Fibroblast of upper back skin (primary cell): ENCODE measurements around the gene RAI1.

Experiments used
- DNase-seq: peaks from one replicate; pipeline ENCODE4 v3.0.0-alpha.2; 2013

The RAI1 gene

DNA sequence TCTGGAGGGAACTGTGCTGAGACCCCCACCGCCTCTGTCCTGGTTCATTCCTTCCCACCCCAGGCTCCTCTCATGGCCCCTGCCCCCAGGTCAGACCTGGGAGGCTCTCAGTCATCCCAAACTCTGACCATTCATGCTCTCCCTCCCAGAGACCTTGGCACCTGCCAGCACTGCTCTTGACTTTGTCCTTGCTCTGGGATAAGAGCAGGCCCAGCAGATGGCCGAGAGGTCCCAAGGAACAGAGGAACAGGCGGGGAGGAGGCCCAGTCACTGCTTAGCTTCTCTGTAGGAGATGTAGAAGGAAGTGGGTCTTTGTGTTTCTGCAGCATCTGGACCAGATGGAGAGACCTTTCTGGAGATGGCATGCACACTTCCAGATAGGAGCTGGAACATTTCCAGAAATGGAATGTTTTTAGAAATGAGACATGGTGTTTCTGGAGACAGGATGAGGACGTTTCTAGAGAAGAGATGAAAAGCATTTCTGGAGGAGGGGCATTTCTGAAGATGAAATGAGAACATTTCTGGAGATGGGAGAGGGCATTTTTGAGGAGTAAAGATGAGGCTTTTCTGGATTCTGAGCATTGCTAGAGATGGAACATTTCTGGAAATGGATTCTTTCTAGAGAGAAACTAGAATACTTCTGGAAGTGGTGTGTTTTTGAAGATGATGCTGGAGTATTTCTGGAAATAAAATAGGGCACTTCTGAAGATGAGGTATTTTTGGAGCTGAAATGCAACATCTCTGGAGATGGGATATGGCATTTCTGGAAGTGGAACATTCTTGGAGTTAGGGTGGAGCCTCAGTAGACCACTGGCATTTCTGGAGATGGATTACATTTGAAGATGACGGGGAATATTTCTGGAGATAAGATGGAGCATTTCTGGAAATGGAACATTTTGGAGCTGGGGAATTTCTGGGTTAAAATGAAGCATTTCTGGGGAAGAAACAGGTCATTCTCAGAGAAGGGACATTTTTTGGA is 55.2 kb downstream of the RAI1 start:
- DNase-seq, result peak; percentile 63

GRCh38 chr17:17737961-17738894 is 57.0 kb downstream of the RAI1 start:
- no peak for DNase-seq

- DNase-seq, result no peak
Measured at GRCh38 chr17:17738901-17739300, 57.6 kb downstream of the RAI1 start.

GRCh38 chr17:17739388-17740066 is 58.3 kb downstream of the RAI1 start:
- DNase-seq, result peak; percentile 70

DNA sequence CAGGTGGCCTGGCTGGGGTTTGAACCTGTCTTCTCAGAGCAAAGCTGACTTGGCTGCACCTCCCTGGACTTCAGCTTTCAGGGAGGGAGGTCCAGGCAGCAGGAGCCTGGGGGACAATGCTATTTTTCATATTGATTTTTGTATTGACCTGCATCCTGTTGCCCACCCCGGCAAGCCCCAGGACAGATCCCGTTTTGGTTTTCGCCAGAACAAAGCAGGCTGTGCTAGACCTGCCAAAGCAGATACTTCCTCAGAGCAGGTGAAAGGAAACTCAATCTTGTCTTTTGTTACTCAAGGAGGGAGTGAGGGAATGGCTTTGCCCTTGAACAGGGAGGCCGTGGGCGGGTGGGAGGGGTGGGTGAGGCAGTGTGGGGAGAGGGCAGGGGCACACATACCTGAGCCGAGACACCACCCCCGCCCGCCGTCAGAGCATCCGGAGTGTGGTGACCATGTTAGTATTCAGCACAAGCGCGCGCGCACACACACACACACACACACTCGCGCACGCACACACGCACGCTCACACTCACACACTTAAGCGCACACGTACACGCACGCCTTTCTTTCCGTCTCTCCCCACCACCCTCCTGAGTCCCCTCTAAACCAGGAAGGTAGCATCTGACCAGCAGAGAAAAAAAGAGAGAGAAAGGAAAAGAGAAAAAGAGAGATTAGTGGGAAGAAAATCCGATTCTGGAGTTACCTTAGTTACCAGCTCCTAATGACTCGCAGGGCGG is 59.5 kb downstream of the RAI1 start:
- no peak for DNase-seq

DNA sequence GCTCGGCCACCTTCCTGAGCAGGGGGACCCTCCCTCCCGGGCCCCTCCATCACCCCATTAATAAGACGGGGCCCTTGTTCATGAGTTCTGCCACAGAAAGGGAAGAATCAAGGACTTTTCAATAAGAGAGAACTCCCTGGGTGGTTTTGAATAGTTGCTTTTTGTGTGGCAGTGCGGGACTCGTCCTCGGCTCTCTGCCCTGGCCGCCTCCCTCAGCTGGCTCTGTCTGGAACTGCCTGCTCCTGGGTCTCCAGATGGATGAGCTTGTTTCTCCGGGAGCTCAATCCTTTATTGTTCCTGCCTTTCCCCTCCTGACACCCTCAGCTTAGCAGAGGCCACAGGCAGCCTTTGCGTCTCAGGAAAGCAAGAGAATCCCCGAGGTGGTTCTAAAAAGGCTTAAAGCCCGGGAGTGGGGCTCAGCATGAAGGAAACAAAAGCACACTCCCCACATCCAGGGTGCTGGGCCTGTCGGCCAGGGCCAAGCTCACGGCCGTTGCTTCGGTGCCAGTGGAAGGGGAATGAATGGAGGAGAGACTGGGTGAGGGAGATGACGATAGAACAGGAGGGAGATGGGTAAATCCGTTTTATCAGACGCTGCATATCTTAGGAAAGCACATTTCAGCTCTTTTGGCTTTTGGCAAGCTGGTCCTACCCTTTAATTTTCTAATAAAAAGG is 60.2 kb downstream of the RAI1 start:
- no peak for DNase-seq

- DNase-seq, result no peak
Measured at GRCh38 chr17:17742133-17742621, 60.9 kb downstream of the RAI1 start.

DNA sequence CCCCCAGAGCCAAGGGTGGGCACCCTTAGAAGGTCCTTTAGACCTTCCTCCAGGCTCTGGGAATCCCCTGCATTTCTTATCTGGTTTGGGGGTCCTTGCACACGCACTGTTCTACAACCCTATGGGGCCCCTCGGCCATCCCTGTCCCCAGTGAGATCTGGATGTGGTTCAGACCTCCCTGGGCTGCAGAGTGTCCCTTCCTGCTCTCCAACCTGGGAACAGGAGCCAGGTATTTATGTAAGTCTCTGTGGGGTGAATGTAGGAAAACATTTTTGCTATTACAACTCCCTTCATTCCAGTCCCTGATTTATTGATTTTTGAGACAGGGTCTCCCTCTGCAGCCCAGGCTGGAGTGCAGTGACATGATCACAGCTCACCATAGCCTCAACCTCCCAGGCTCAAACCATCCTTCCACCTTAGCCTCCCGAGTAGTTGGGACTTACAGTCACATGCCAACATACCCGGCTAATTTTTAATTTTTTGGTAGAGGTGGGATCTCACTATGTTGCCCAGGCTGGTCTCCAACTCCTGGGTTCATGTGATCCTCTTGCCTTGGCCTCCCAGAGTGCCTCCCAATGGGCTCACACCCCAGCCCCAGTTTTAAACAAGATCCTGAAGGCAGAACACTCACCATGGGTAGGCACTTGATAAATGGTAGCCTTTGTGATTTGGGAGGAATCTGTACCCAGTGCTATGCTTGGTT is 61.6 kb downstream of the RAI1 start:
- no peak for DNase-seq

DNA sequence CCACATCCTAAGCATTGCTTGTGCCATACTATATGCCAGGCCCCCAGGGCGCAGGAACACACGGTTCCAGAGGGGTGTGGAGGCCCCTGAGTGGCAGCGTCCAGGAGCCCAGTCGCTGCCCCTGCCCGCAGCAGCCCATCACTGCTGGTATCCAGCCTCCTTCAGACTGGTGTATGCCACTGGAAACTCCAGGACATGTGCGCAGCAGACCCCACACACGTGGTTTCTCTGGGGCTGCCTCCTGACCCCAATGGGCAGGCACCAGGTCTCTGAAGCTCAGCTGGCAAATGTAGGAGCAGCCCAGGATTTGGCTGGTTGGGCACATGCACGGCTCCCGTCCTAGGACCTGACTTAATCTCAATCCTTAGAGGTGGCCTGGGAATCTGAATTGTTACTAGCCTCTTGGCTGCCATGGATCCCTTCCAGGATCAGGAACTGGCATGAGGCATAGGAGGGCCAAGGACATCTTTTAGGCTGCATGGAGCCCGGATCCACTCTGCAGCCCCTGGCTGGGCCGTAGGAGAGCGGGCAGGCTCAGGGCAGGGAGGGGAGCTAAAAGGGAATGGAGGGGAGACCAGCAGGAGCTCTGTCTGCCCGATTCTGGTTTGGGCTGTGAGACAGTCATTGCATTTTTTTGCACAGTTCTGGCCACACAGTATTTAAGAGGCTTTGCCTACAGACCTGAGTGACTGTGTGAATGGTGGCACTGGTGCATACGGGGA is 62.3 kb downstream of the RAI1 start:
- no peak for DNase-seq

GRCh38 chr17:17744116-17744515 is 62.9 kb downstream of the RAI1 start:
- DNase-seq, result no peak

DNA sequence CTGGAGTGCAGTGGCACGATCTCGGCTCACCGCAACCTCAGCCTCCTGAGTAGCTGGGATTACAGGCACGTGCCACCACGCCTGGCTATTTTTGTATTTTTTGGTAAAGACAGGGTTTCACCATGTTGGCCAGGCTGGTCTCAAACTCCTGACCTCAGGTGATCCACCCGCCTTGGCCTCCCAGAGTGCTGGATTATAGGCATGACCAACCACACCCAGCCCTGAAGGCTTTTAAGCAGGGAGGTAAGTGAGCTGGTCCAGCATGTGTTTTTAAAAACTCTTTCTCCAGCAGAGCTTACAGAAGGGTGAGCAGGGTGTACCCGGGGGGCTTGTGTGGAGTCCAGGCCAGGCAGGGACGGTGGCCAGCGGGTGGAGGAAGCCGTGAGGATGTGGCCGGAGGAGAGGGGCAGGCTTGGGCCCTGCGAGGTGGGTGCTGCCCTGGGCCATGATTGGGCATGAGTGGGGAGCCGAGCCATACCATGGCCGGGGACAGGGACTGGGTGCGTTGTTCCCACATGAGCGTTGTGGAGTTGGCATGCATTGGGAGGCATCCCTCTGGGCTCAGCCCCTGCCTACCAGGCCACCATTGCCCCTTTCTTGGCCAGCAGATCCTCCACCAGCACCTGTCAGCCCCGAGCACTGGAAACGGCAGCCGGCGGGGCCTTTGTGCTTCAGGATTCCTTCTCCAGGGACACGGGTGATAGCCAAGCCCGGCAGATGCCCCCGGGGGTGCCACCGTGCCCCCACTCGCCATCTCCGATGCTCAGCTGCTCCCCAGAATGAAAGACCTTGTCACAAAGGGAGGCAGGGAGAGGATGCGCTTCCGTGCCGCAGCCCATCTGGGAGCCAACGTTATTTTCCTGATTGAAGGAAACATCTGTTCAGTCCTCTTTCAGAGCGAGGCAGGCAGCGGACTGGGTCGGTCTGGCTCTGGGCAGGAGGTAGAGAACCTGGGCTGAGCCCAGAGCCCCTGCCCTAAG is 64.5 kb downstream of the RAI1 start:
- DNase-seq, result no peak

GRCh38 chr17:17748179-17748578 is 66.9 kb downstream of the RAI1 start:
- no peak for DNase-seq

GRCh38 chr17:17748604-17749003 is 67.3 kb downstream of the RAI1 start:
- DNase-seq, result no peak

GRCh38 chr17:17749025-17749772 is 67.9 kb downstream of the RAI1 start:
- DNase-seq, result no peak

DNA sequence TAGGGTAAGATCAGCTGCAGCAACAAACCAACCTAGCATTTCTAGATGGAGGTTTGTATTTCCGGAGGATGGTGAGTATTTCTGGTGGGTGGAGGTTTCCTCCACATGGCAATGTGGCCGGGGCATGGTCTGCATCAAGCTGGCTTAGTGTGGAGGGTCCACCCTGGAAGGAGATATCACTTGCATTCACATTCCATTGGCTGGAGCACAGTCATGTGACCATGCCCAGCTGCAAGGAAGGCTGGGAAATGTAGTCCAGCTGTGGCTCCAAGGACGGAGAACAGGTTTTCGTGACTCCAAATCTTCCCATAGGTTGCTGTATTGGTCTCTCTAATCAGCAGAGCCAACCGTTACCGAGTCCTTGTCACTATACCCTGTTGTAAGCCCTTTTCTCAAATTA is 68.7 kb downstream of the RAI1 start:
- DNase-seq, result peak; percentile 42

DNA sequence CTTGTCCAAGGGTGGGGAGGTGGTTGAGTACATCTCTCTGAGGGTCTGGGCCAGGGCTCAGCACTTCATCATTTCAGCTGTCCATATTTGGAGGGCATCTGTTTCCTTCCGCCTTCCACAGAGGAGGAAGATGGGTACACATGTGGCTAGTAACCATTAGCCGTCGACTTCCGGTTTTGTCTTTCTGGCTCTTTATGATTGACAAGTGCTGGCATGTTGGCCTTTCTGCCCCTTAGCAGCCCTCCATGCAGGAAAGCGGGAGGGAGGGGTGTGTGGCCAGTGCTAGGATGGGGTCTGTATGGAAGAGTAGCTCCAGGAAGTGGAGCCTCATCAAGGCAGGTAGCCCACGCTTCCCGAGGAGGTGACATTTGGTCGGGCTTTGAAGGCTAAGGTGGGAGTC is 69.6 kb downstream of the RAI1 start:
- no peak for DNase-seq

DNA sequence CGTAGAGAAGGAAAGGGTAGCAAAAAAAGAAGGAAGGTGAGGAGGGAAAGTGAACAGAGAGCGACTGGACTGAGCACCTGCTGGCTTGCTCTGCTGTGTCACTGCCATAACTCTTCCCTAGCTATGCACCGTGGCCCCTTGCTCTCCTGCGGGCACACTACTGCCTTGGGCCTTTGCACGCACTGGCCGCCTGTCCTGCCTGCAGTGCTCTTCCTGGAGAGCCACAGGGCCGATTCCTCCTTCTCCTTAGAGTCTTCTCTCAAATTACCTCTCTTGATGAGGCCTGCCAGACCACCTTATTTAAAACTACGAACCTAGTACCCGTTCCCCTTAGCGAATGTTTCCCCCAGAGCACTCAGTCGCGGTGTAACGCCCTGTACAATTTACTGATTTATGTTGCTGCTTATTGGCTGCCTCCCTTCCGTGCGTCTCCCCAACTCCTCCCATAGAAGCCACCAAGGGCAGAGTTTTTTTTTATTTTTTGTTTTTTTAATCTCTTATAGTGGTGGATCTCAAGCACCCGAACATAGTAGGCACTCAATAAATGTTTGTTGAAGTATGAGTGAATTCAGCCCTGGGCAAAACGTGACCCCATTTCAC is 70.3 kb downstream of the RAI1 start:
- no peak for DNase-seq
